Progenitor cell of endocrine pancreas (in vitro differentiated cells): ENCODE measurements around the gene VRK1. TPM values are rescaled to one million over a fixed set of nuclear protein-coding genes. Genes with fewer than 3 reads are reported as not detected.
A peak's percentile ranks its signal among the peaks of the same experiment; 100 is the strongest.

Source experiments
- DNase-seq: peaks from one replicate; pipeline ENCODE4 v3.0.0; 2021; ENCODE audit warnings: low spot score; ENCODE audit not compliant: unreplicated experiment
- H3K27ac Mint-ChIP-seq: 2 replicates; pipeline ENCODE4 v1.8.0; 2021; ENCODE audit warnings: mild to moderate bottlenecking, moderate library complexity, mixed read lengths
- H3K27me3 Mint-ChIP-seq: 2 replicates; pipeline ENCODE4 v1.8.0; 2021; ENCODE audit warnings: mixed read lengths
- H3K36me3 Mint-ChIP-seq: 2 replicates; pipeline ENCODE4 v1.8.0; 2022; ENCODE audit warnings: mixed read lengths; ENCODE audit not compliant: insufficient read depth
- H3K4me1 Mint-ChIP-seq: 2 replicates; pipeline ENCODE4 v1.8.0; 2021; ENCODE audit warnings: low read depth, mixed read lengths
- H3K4me3 Mint-ChIP-seq: 2 replicates; pipeline ENCODE4 v1.8.0; 2021; ENCODE audit warnings: low read depth, mild to moderate bottlenecking, moderate library complexity, mixed read lengths
- H3K9me3 Mint-ChIP-seq: 2 replicates; pipeline ENCODE4 v1.8.0; 2021; ENCODE audit warnings: low read depth, mixed read lengths
- total RNA-seq: library from RNA; stranded (reverse); gene quantifications from 2 replicates; pipeline ENCODE4 v1.2.1, GENCODE V29; 2021
- TF ChIP-seq, protein P1 (sequence below): fragments of 200-600 bp; sonication (generic); IDR thresholded peaks from one replicate; pipeline ENCODE4 v1.5.0; 2021; ENCODE audit warnings: antibody characterized with exemption, mild to moderate bottlenecking; ENCODE audit not compliant: unreplicated experiment

The VRK1 gene
- total RNA-seq, 1 donor from 2014 or later, result 33.3 TPM

DNA sequence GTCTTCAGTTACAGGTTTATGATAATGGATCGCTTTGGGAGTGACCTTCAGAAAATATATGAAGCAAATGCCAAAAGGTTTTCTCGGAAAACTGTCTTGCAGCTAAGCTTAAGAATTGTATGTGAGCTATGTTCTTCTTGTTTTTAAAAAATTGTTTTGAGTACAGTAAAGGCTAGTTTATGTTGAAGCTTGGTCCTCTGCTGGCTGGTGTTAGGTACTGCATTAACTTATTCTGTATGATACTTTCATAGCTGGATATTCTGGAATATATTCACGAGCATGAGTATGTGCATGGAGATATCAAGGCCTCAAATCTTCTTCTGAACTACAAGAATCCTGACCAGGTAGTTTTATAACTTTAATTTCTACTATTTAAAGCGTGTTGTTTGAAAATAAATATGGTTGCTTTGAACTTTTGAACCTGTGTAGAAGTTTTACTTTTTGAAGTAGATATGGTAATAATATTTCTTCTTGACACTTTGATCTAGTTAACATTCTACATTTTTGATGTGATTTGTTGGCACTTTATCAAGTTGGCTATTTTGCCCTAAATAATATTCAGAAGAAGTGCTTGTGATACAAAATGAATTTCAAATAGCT is 55.7 kb downstream of the VRK1 start:
- H3K9me3 Mint-ChIP-seq, result no peaks in the 10 kb centered on the region
- TF ChIP-seq, protein P1, sequence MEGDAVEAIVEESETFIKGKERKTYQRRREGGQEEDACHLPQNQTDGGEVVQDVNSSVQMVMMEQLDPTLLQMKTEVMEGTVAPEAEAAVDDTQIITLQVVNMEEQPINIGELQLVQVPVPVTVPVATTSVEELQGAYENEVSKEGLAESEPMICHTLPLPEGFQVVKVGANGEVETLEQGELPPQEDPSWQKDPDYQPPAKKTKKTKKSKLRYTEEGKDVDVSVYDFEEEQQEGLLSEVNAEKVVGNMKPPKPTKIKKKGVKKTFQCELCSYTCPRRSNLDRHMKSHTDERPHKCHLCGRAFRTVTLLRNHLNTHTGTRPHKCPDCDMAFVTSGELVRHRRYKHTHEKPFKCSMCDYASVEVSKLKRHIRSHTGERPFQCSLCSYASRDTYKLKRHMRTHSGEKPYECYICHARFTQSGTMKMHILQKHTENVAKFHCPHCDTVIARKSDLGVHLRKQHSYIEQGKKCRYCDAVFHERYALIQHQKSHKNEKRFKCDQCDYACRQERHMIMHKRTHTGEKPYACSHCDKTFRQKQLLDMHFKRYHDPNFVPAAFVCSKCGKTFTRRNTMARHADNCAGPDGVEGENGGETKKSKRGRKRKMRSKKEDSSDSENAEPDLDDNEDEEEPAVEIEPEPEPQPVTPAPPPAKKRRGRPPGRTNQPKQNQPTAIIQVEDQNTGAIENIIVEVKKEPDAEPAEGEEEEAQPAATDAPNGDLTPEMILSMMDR, result peak; percentile 78
- no peak for DNase-seq
- H3K36me3 Mint-ChIP-seq, result peaks cover 4% of the 10 kb centered on the region
- H3K4me1 Mint-ChIP-seq, result peaks cover 13% of the 10 kb centered on the region
- H3K27ac Mint-ChIP-seq, result no peak overlapping the region
- H3K27me3 Mint-ChIP-seq, result no peaks in the 10 kb centered on the region
- H3K4me3 Mint-ChIP-seq, result no peak overlapping the region

DNA sequence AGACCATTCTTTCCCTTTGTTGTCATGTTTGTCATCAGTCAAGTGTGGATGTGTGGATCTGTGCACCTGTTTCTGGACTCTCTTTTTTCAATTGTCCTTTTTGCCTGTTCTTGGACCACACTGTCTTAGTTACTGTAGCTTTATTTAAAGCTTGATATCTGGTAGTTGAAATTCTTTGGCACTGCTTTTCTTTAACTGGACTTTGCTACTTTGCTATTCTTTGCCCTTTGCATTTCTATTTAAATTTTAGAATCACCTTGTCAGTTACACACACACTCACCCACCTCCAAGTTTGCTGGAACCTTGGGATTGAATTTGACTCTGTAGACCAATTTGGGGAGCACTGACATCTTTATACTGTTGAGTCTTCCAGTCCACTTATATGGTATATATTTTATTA is 61.5 kb downstream of the VRK1 start:
- no peak for DNase-seq
- Mint-ChIP-seq H3K4me1 (peaks cover 13% of the 10 kb centered on the region), H3K27ac (no peak overlapping the region), H3K36me3 (peaks cover 6% of the 10 kb centered on the region), H3K27me3 (no peaks in the 10 kb centered on the region), H3K4me3 (no peak overlapping the region), H3K9me3 (no peaks in the 10 kb centered on the region)
- TF ChIP-seq, protein P1, result no peak

DNA sequence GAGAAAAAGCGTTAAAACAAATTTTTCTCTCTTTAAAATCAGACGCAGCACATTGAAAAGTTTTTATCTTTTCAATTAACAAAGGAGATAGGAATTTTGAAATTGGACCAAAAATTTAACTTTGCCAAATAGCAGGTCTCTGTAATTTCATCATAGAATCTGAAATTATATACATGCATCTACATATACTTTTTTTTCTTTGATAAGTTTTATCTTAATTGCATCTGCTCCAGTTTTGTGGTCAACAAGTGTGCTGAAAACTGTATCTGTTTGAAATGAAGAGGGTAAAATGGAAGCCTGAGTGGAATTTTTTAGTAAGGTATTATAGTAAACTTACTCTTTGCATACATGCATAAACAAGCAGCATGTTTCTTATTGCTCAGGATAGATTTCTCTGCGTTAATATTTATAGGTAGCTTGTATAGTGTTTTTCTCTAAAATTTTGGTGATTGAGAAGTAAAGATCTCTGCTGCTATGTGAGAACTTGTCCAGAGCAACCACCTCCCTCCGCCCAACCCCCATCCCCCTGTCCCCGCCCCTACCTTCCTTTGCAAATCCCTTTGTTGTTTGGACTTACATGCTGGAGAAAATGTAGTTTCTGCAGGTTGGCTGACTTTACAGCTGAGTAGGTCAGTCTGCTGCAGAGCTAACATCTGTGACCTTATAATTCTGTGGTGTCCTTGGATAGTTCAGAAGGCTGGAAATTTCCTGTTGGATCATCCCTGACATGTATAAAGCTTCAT is 64.6 kb downstream of the VRK1 start:
- Mint-ChIP-seq H3K27me3 (no peaks in the 10 kb centered on the region), H3K4me3 (peak overlapping the region; percentile 11), H3K36me3 (peaks cover 22% of the 10 kb centered on the region), H3K27ac (peak overlapping the region; percentile 67), H3K9me3 (peaks cover 15% of the 10 kb centered on the region), H3K4me1 (peaks cover 13% of the 10 kb centered on the region)
- DNase-seq, result no peak
- TF ChIP-seq, protein P1, result no peak

DNA sequence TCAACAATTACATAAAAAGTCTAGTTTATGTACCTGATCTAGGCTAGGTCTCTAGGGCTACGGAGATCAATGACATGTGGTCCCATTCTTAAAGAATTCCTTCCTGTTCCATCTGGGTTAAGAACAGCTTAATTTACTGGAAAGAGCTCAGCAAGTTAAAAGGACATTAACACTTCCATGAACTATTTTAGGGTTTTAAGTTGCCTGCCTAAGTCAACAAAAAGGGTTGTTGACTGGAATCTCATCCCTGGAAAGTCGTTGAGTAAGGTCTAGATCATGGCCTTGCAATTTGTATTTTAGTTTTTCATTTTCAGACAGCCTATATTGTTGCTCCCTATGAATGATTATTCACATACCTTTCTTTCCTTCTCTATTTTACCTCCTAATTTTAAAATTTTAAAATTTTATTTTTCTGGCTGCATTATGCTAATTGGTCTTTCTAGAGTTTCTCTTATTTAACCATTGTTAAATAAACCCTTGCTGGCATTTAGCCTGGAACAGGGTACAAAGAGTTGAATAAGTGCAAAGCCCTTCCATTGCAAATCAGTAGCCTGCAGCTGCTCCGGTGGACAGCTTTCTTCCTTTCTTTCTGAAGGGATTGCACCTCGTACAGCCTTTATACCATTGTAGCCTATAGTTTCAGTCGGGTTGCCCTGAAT is 66.3 kb downstream of the VRK1 start:
- Mint-ChIP-seq H3K4me1 (peaks cover 13% of the 10 kb centered on the region), H3K9me3 (peaks cover 15% of the 10 kb centered on the region), H3K27ac (no peak overlapping the region), H3K4me3 (no peak overlapping the region), H3K27me3 (no peaks in the 10 kb centered on the region), H3K36me3 (peaks cover 22% of the 10 kb centered on the region)
- no peak for DNase-seq
- TF ChIP-seq, protein P1, result no peak

DNA sequence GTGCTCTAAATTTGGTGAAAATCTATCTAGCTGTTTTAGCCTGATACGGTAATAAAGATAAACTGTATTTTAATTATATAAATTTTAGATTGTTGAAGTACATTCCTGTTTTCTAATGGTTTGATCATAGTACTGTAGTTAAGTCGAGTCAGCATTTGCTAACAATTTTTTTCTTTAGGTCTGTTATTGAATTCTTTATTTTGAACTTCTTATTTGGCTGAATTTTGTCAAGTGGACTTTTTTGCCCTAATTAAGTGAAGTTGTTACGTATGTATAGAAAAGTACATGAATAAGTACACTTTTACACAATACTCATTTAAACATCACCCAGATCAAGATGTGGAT is 66.8 kb downstream of the VRK1 start:
- TF ChIP-seq, protein P1, result no peak
- Mint-ChIP-seq H3K27me3 (no peaks in the 10 kb centered on the region), H3K36me3 (peaks cover 22% of the 10 kb centered on the region), H3K4me1 (peaks cover 13% of the 10 kb centered on the region), H3K4me3 (no peak overlapping the region), H3K27ac (no peak overlapping the region), H3K9me3 (peaks cover 15% of the 10 kb centered on the region)
- no peak for DNase-seq
